HG02759 (cell line): ENCODE measurements around the gene SDK1.
"Not testable (repeated sequence)": the region's sequence is repeated elsewhere in the genome, so short reads cannot be mapped to it uniquely, and the experiment has no call there.

Experiments
- ATAC-seq: cut with Tn5 transposase; IDR thresholded peaks from one replicate; pipeline ENCODE4 v1.9.1; 2021; ENCODE audit warnings: mild to moderate bottlenecking, moderate library complexity; ENCODE audit not compliant: unreplicated experiment

Gene SDK1

GRCh38 chr7:4226524-4226882 is 925.5 kb downstream of the SDK1 start:
- no peak for ATAC-seq

DNA sequence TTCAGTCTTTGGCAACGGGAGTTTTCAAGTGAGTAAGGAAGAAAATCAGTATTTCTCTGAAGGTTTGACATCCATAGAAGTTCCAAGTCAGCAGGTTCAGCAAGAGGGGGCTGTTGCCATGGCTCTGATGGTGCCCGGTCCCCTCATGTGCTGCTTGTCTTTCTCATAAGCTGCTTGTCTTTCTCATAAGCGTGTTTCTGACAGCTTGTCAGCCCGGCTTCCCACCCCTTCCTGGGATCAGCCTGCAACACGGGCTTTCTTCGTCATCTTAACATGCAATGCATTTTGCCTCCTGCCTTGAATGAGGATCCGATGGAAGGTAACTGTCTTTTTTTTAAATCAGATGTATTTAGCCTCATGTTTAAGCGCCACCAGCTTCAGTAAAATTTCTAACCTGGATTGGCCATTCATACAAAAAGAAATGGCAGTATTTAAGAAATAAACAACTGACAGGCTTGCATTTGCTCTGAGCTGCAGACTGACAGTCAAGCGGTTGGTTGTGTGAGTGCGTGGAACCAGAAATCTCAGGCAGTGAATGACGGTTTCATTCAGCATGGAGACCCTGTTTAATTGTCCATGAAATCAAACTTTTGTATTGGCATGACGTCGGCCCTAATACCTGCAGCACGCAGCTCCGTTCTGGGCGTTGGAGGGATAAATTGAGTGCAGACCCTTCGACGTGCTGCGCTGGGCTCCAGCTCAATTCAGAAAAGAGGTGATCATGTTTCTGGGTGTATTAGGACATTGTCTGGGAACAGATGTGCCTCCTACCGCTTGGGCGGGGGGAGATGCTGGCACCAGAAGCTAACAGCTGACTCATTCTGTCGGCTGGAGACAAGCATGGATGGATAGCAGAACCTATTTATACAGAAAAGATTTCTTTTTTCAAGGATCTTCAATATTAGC is 926.3 kb downstream of the SDK1 start:
- no peak for ATAC-seq

DNA sequence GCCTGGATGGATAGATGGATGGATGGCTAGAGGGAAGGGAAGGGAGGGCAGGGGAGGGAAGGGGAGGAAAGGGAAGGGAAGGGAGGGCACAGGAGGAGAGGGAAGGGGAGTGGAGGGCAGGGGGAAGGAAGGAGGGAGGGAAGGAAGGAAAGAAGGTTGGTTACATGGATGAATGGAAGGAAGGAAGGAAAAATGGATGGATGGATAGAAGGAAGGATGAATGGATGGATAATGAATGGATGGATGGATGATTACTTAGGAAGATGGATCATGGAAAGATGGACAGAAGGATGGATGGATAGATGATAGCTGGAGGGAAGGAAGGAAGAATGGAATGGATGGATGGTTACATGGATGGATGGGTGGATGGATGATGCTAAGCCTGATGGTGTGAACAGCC is 929.3 kb downstream of the SDK1 start:
- no peak for ATAC-seq

DNA sequence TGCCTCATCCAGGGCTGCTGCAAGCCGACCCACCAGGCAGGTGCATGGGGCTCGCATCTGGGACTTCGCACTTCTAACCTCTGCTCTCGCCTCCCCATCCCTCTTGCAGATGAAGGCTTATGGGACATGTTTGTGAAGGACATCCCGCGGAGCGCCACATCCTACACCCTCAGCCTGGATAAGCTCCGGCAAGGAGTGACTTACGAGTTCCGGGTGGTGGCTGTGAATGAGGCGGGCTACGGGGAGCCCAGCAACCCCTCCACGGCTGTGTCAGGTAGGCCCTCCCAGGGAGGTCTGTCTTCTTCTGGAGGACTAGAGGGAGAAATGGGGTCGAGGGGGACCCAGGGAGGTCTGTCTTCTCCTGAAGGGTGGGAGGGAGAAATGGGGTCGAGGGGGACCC is 932.1 kb downstream of the SDK1 start:
- ATAC-seq, result no peak

- ATAC-seq, result no peak
Measured at GRCh38 chr7:4233621-4234497, 932.8 kb downstream of the SDK1 start.

DNA sequence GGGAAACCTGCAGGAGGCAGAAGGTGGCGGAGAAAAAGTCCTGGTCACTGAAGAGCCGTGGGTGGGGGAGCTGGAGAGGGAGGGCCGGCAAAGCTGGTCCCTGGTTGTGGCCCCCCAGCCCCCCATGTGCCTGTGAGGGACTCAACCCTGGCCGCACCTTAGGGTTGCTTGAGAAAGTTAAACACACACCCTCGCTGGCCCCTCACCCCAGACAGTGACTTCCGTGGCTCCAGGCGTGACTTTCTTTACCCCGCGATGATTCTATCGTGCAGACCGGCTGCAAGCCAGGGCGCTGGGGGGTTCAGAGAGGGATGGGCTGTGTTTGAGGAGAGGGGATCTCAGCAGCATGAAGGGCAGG is 933.4 kb downstream of the SDK1 start:
- no peak for ATAC-seq

DNA sequence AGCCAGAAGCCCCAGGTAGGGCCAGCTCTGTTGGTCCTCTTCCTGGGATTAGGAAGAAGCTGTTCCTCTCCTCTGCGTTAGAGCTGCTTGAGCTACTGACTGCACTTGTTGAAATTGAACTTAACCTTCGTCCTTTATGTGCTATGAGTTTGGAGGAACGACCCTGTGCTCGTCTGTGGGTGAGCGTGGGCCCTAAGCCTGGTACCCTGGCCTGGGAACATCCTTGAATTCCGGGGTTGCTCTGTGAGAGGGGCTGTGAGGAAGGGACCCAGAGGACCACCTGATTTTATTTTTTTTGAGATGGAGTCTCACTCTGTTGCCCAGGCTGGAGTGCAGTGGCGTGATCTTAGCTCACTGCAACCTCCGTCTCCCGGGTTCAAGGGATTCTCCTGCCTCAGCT is 933.8 kb downstream of the SDK1 start:
- ATAC-seq, result no peak

DNA sequence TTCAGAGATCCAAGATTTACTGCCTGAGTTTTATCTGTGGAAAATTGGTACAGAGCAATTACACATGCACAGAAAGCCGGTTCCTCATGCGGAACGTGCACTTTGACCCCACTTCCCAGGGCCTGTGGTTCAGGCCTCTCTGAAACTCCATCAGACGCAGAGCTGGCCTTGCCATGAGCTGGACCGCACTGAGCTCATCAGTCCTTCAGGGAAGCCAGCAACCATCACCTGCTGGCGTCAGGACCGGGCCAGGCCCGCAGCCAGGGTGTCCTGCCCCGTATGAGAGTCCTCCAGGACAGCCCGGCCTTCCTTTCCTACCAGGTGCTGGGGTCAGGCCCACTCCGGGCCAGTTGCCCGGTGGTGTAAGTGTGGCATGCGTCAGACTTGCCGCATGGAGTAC is 934.5 kb downstream of the SDK1 start:
- ATAC-seq, result no peak

- no peak for ATAC-seq
Measured at GRCh38 chr7:4236389-4236788, 935.3 kb downstream of the SDK1 start.

DNA sequence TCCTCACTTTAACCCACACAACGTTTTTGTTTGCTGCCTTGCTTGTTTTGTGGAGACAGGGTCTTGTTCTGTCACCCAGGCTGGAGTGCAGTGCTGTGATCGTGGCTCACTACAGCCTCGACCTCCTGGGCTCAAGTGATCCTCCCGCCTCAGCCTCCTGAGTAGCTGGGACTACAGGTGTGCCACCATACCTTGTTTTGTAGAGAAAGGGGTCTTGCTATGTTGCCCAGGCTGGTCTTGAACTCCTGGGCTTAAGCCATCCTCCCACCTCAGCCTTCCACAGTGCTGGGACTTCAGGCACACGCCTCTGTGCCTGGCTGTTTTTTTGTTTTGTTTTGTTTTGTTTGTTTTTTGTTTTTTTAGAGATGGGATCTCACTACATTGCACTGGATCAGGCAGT is 935.8 kb downstream of the SDK1 start:
- ATAC-seq, result not testable (repeated sequence)

- ATAC-seq, result no peak
Measured at GRCh38 chr7:4237296-4238235, 936.5 kb downstream of the SDK1 start.

DNA sequence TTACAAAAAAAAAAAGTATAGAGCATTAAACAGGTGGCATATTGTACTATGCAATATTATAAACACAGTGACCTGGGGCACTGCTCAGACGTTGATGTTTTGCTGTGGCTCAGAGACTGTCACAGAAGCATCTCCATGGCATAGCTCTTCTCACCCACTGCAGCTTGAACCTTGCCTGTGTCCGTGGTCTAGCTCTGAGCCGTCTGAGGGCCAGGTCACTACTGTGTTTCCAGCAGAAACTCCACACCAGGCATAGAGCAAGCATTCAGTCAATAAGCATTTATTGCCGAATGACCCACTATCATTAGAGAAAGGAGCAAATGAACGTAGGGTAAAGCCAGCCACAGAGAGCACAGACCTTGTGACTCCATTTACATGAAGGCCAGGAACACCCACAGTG is 937.8 kb downstream of the SDK1 start:
- no peak for ATAC-seq

DNA sequence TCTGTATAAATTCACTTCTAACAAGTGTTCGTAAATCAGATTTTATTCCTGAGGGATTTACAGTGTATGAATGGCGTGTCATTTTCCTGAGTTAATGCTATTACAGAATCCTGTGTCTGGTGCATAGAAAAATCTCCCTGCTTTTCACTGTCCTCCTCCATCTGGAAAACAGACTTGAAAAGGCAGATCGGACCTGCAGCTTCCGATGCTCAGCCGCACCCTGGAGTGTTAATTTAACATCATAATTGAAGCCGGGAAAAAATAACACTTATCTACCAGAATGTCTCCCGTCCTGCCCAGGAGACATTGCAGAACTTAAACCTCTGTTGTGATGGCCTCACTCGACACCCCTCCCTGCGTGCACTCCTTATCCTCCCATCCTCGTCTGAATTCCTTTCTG is 939.0 kb downstream of the SDK1 start:
- ATAC-seq, result no peak

DNA sequence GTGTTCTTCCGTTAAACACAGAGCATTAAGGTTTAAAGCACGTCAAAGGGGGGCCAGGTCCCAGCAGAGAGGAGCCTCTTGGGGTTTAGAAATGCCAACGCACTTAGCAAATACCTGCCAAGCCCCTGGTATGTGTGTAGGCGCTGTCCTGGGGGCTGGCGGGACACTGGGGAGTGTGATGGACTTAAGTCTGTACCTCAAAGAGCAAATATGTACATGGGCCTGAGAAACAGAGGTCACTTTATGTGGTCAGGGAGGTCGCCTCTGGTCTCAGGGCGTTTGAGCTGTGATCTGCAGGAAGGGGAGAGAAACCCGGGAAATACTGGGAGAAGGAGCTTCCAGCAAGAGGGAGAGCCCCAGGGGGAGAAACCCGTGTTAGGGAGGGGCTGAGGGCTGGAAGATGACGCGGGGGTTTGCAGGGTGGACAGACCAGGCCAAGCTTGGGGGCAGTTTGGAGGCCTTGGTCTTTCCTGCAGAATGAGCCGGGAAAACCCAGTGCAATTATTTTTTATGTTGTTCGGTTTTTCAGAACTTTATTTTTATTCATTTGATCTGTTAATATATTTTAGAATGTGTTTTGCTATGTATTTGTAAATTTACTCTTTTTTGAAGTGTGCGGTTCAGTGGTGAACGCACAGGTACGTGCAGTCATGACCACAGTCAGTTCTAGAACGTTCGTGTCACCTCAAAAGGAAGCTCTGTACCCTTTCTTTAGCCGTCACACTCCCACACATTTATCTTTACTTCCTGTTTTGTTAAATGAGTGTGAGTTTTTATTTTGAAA is 939.7 kb downstream of the SDK1 start:
- no peak for ATAC-seq

- ATAC-seq, result no peak
Measured at GRCh38 chr7:4241304-4241612, 940.2 kb downstream of the SDK1 start.

DNA sequence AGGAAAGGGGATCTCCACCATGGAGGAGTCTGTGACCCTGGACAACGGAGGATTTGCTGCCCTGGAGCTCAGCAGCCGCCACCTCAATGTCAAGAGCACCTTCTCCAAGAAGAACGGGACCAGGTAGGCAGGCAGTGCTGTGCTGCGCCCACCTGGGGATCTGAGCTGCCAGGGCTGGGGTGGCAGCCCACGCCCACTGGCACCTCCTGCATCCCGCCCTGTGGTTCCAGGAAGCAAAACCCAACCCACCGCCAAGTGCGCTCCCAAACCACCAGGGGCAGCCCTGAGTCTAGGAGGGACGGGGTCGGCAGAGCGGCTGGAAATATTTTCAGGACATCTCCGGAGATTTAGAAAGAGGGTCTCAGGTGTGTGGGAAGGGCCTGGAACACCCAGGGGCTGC is 940.7 kb downstream of the SDK1 start:
- ATAC-seq, result no peak

DNA sequence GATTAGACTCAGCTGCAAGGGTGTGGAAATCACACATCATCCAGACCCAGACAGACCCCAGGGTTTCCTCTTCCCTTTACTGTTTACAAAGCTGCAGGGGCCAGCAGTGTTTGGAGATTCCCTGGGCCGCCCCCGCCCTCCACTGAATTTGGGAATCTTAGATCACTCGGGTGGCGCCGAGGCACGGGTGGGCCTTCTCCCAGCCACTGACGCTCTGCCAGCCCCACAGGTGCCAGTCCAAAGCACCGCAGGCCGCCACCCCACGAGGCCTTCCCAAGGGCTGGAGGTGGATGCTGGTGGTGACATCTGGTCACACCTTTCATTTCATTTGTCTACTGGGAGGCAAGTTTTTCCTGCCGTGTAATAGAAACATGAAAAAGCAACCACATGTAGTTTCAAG is 941.7 kb downstream of the SDK1 start:
- ATAC-seq, result no peak

GRCh38 chr7:4244041-4244440 is 943.0 kb downstream of the SDK1 start:
- no peak for ATAC-seq

- no peak for ATAC-seq
Measured at GRCh38 chr7:4244635-4245034, 943.6 kb downstream of the SDK1 start.

- no peak for ATAC-seq
Measured at GRCh38 chr7:4245135-4245865, 944.2 kb downstream of the SDK1 start.
